ENCODE data around the gene PHTF1. TPM values are rescaled to one million over a fixed set of nuclear protein-coding genes. Genes with fewer than 3 reads are reported as not detected.

The PHTF1 gene
- total and polyA plus RNA-seq, 2 of the 4 experiments (the other 2 are of a cell fraction): 9.6 to 13.3 TPM

DNA sequence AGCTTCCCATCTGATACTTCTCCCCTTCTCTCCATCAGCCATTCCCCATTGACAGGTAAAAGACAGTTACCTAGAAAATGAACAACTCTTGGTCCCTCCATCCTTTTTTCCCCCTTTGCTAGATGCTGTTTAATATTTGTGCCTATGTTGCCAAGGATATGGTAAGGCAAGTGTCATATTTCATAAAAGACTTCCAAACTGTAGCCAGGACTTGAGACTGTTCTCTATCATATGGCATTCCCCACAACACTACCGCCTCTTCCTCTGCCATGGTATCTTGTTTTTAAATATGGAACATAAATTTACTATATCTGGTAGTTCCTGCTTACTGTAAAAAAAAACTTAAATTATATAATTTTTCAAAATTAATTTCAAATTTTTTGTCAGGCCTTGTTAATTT is 97.2 kb downstream of the PHTF1 start:
- Histone ChIP-seq H3K4ac (ENCODE audit: low read depth, low read length) (no peak overlapping the region), H2AFZ (replicated peaks; ENCODE audit: low read length, poor library complexity) (no peak overlapping the region), H3K9me3 (ENCODE audit: control insufficient read depth, insufficient read depth, low read length) (no peaks in the 10 kb centered on the region), H4K20me1 (ENCODE audit: insufficient read depth, low read length) (no peaks in the 10 kb centered on the region), H3K79me1 (ENCODE audit: low read depth in 1 of 2, low read length in 2 of 2) (no peaks in the 10 kb centered on the region), H3K9ac (ENCODE audit: low read depth, low read length) (no peak overlapping the region), H3K56ac (ENCODE audit: extremely low read depth, insufficient read depth, low read length) (no peak overlapping the region), H3K9me1 (ENCODE audit: insufficient read depth, low read length) (no peaks in the 10 kb centered on the region), H4K8ac (ENCODE audit: low read depth in 2 of 2, low read length in 2 of 2) (no peak overlapping the region), H3K23ac (ENCODE audit: low read depth, low read length) (no peak overlapping the region), H3K27me3 (ENCODE audit: control insufficient read depth, insufficient read depth, low read length) (no peaks in the 10 kb centered on the region), H3K14ac (replicated peaks; ENCODE audit: low read depth, low read length) (no peak overlapping the region; the same call in 1 of the 2 replicates), H2BK120ac (ENCODE audit: low read depth, low read length) (no peak overlapping the region), H2BK20ac (ENCODE audit: low read depth, low read length) (no peak overlapping the region), H2AK9ac (replicated peaks; ENCODE audit: low read depth, low read length, poor library complexity) (no peak overlapping the region), H4K91ac (ENCODE audit: insufficient read depth, low read depth, low read length) (no peak overlapping the region), H3K36me3 (ENCODE audit: control insufficient read depth, insufficient read depth, low read length) (peaks cover 2% of the 10 kb centered on the region; the same call in 1 of the 2 replicates), H3K4me1 (ENCODE audit: control insufficient read depth, insufficient read depth, low read length) (no peaks in the 10 kb centered on the region), H3K27ac (ENCODE audit: insufficient read depth, low read length) (no peak overlapping the region), H3K18ac (ENCODE audit: low read depth, low read length) (no peak overlapping the region), H2BK5ac (ENCODE audit: low read depth, low read length, poor library complexity, severe bottlenecking) (no peak overlapping the region), H2AK5ac (ENCODE audit: low read depth, low read length) (no peak overlapping the region), H4K5ac (ENCODE audit: low read depth, low read length) (no peak overlapping the region), H2BK15ac (ENCODE audit: low read depth, low read length) (no peak overlapping the region), H3K4me2 (ENCODE audit: low read depth, low read length) (no peak overlapping the region), H3K4me3 (ENCODE audit: insufficient read depth, low read depth, low read length) (no peak overlapping the region)
- TF ChIP-seq MXI1 (IDR thresholded peaks at IDR 0.05; ENCODE audit: borderline replicate concordance, low read depth, low read length): no peak
- no peak for TF ChIP-seq MAZ (IDR thresholded peaks at IDR 0.05; ENCODE audit: borderline replicate concordance, low read depth, low read length)
- TF ChIP-seq CEBPB (IDR thresholded peaks at IDR 0.05; ENCODE audit: low read depth, low read length): no peak
- TF ChIP-seq CHD1 (IDR thresholded peaks at IDR 0.05; ENCODE audit: low read depth, low read length): no peak
- no peak for TF ChIP-seq RCOR1 (IDR thresholded peaks at IDR 0.05; ENCODE audit: insufficient replicate concordance, low read length)
- no peak for TF ChIP-seq CTCF (conservative IDR thresholded peaks at IDR 0.05; ENCODE audit: low read depth, low read length)
- no peak for TF ChIP-seq RFX5 (IDR thresholded peaks at IDR 0.05; ENCODE audit: low read depth, low read length)
- no peak for TF ChIP-seq SMC3 (IDR thresholded peaks at IDR 0.05; ENCODE audit: low read depth, low read length)
- TF ChIP-seq MAFK (IDR thresholded peaks at IDR 0.05; ENCODE audit: low read depth, low read length): no peak
- no peak for TF ChIP-seq NFE2L2 (IDR thresholded peaks at IDR 0.05; ENCODE audit: low read depth, low read length)
- ChIA-PET POLR2A (ENCODE audit: unreplicated experiment) (no interaction called here), CTCF (no interaction called here)
- dilution Hi-C loops (cut with HindIII; ENCODE audit: low sequenced_read_pairs, unreplicated experiment): no loop called here
- DNase-seq (peak; percentile 15), ATAC-seq (ENCODE audit: low read depth) (no peak)
- in situ Hi-C loops (cut with MboI; ENCODE audit: low sequenced_read_pairs): no loop called here
- WGBS, 2 experiments (ENCODE audit: extremely low coverage in 2 of 2, insufficient read length in 1 of 2): no CpG with 5 or more reads among the region's 1 CpG
- intact Hi-C loops (cut with micrococcal nuclease): no loop called here
- BruUV-seq (replicated peaks): no TSS peak
